ENCODE data around the gene WASHC4.

WASHC4 gene

GRCh38 chr12:105102673-105103072 lies 4.9 kb upstream of the WASHC4 start:
- DNase-seq (ENCODE audit: low spot score) = no peak
- in situ Hi-C loops (cut with MboI; ENCODE audit: low sequenced_read_pairs, unreplicated experiment) = no loop called here
- TF ChIP-seq, protein P1, sequence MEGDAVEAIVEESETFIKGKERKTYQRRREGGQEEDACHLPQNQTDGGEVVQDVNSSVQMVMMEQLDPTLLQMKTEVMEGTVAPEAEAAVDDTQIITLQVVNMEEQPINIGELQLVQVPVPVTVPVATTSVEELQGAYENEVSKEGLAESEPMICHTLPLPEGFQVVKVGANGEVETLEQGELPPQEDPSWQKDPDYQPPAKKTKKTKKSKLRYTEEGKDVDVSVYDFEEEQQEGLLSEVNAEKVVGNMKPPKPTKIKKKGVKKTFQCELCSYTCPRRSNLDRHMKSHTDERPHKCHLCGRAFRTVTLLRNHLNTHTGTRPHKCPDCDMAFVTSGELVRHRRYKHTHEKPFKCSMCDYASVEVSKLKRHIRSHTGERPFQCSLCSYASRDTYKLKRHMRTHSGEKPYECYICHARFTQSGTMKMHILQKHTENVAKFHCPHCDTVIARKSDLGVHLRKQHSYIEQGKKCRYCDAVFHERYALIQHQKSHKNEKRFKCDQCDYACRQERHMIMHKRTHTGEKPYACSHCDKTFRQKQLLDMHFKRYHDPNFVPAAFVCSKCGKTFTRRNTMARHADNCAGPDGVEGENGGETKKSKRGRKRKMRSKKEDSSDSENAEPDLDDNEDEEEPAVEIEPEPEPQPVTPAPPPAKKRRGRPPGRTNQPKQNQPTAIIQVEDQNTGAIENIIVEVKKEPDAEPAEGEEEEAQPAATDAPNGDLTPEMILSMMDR (IDR thresholded peaks at IDR 0.05; ENCODE audit: borderline replicate concordance, control extremely low read depth, extremely low read depth, insufficient read depth, missing control alignments) = no peak

DNA sequence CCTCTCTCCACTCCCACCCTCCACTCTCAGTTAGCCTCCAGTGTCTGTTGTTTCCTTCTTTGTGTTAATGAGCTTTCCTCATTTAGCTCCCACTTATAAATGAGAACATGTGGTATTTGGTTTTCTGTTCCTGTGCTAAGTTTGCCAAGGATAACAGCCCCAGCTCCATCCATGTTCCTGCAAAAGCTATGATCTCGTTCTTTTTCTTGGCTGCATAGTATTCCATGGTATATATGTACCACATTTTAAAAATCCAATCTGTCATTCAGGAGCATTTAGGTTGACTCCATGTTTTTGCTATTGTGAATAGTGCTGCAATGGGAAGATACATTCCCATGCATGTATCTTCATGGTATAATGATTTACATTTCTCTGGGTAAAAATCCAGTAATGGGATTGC lies 2.8 kb upstream of the WASHC4 start:
- no peak for DNase-seq (ENCODE audit: low spot score)
- in situ Hi-C loops (cut with MboI; ENCODE audit: low sequenced_read_pairs, unreplicated experiment) = no loop called here
- TF ChIP-seq, protein P1 (IDR thresholded peaks at IDR 0.05; ENCODE audit: borderline replicate concordance, control extremely low read depth, extremely low read depth, insufficient read depth, missing control alignments) = no peak

GRCh38 chr12:105106621-105107020 lies 910 bp upstream of the WASHC4 start:
- in situ Hi-C loops (cut with MboI; ENCODE audit: low sequenced_read_pairs, unreplicated experiment) = no loop called here
- DNase-seq (ENCODE audit: low spot score) = no peak
- TF ChIP-seq, protein P1 (IDR thresholded peaks at IDR 0.05; ENCODE audit: borderline replicate concordance, control extremely low read depth, extremely low read depth, insufficient read depth, missing control alignments) = no peak

GRCh38 chr12:105107171-105107493 lies 399 bp upstream of the WASHC4 start:
- DNase-seq (ENCODE audit: low spot score) = peak; percentile 26

GRCh38 chr12:105109465-105110212 lies 2.1 kb downstream of the WASHC4 start:
- in situ Hi-C loops (cut with MboI; ENCODE audit: low sequenced_read_pairs, unreplicated experiment) = no loop called here
- TF ChIP-seq, protein P1 (IDR thresholded peaks at IDR 0.05; ENCODE audit: borderline replicate concordance, control extremely low read depth, extremely low read depth, insufficient read depth, missing control alignments) = no peak
- DNase-seq (ENCODE audit: low spot score) = no peak

More at GRCh38 chr12:105107171-105107493, 399 bp upstream of the WASHC4 start:
- TF ChIP-seq, protein P1 (IDR thresholded peaks at IDR 0.05; ENCODE audit: borderline replicate concordance, control extremely low read depth, extremely low read depth, insufficient read depth, missing control alignments) = no peak
- in situ Hi-C loops (cut with MboI; ENCODE audit: low sequenced_read_pairs, unreplicated experiment) = no loop called here

- in situ Hi-C loops (cut with MboI; ENCODE audit: low sequenced_read_pairs, unreplicated experiment) = no loop called here
- DNase-seq (ENCODE audit: low spot score) = no peak
- TF ChIP-seq, protein P1 (IDR thresholded peaks at IDR 0.05; ENCODE audit: borderline replicate concordance, control extremely low read depth, extremely low read depth, insufficient read depth, missing control alignments) = no peak
Measured at GRCh38 chr12:105110851-105111250, 3.3 kb downstream of the WASHC4 start.
